ENCODE measurements around the gene IMMP2L.
"Not testable (repeated sequence)": the region's sequence is repeated elsewhere in the genome, so short reads cannot be mapped to it uniquely, and the experiment has no call there.

Gene IMMP2L

GRCh38 chr7:111459065-111459756, 103.1 kb downstream of the IMMP2L start:
- no peak for DNase-seq

GRCh38 chr7:111450705-111451104, 111.6 kb downstream of the IMMP2L start:
- not testable (repeated sequence) for DNase-seq

GRCh38 chr7:111447502-111447901, 114.8 kb downstream of the IMMP2L start:
- DNase-seq = not testable (repeated sequence)

DNA sequence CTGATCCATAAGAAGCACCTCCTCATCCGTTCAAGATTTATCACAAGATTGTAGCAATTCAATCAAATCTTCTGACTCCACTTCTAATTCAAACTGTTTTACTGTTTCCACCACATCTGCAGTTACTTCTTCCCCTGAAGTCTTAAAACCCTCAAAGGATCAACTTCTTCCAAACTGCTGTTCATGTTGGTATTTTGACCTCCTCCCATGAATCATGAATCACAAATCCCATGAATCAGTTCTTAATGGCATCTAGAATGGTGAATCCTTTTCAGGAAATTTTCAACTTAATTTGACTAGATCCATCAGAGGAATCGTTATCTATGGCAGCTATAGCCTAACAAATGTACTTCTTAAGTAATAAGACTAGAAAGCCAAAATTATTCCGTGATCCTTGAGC, 122.3 kb downstream of the IMMP2L start:
- no peak for DNase-seq

DNA sequence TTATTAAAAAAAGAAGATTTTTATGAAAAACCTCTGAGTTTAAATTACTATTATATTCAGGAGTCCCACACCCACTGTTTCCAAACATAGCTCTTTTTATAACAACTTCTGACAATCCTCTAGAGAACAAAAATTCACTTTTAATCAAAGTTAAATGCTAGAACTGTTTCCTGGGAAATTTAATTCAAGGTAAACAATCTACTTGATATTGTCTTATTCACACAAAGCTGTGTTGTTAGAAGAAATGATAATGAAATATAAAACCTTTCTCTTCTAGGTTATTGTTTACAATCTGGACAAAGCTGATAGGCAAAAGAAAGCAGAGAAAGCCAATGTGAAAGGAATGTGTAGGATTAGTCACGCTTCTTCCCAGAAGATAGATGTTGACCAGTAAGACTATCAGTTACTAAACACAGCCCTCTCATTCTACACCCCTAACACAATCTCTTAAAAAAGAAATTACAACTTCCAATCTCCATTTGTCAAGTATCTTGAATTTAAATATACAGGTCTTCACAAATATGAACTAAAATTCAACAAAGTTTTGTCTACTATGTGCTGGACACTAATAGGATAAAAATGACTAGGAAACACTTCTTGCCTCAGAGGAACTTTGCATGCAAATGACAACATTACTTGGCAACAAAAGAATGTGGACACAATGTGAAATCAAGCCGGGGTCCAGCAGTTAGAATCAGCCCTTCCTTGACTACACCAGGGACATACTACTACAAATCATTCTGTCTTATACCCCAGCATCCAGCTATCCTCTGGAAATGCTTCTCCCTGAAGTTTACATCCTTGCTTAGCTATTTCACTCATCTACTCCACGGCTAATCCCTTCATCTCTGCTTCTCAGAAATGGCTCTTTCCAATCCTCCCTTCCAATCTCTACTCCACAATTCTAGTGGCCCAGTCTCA, 123.7 kb downstream of the IMMP2L start:
- no peak for DNase-seq

DNA sequence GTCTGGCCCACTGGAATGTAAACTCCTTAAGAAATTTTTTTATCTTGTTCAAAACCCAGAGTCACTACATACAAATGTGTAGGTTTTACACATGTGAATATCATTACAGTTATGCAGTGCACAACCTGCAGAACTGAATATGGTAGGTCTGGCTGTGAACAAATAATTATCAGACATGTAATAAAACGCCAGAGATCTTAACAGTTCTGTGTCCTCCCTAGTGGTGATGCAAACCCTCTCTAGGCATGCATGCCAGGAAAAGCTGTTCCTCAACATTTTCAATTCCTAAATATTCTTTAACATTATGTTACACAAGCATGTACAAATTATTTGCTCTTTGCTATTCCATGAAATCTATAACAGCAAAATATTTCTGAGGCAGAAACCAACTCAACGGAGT, 124.6 kb downstream of the IMMP2L start:
- no peak for DNase-seq

GRCh38 chr7:111436608-111437007, 125.7 kb downstream of the IMMP2L start:
- no peak for DNase-seq

GRCh38 chr7:111433426-111433825, 128.9 kb downstream of the IMMP2L start:
- no peak for DNase-seq

DNA sequence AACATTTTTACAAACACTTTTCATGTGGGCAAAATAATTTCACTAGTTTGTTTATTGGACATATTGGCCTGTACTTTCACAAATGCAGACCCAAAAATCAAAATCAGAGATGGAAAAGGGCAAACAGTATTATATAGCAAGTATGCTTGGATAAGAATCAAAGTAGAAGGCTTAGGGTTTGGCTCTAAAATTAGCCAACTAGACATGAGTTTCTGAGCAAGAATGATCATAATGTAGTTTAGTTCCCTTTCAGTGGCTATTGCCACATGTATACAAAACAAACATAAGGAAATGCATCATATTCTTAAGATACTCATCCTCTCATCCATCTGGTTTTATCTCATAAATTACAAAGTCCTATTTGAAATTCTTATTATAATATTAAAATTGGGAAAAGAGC, 132.5 kb downstream of the IMMP2L start:
- no peak for DNase-seq

- no peak for DNase-seq
Observed at GRCh38 chr7:111424768-111425167, 137.5 kb downstream of the IMMP2L start.

GRCh38 chr7:111414374-111414773, 147.9 kb downstream of the IMMP2L start:
- no peak for DNase-seq

DNA sequence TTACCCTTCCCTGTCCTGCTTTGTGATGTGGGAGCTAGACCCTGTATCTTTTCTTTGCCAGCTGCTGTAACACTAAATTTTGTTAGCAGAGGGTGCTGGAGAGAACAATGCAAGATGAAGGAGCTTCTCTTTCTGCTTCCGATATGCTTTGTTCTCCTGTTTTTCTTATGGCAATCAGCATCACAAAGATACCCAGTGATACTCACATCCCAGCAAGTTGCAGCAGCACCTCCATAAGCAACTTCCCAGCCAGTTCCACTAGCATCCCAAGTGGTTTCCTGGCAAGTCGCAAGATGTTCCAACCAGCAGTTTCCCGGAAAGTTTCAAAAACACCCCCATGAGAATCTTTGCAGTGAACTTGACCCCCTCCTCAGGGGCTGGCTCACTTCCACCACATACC, 148.6 kb downstream of the IMMP2L start:
- DNase-seq = no peak

DNA sequence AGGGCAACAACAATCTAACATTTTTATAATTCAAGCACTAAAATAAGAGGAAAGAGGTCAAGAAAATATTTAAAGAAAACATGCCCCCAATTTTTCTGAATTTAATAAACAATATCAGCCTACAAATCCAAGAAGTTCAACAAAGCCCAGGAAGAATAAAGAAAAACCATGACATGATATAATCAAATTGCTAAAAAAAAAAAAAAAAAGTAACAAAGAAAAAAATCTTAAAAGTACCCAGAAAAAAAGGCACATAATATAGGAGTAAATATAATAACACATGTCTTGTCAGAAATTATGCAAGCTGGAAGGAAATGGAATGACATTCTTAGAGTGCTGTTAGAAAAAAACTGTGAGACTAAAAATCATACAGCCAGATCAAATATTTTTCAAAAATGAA, 151.4 kb downstream of the IMMP2L start:
- DNase-seq = no peak

- DNase-seq = no peak
Observed at GRCh38 chr7:111409714-111410422, 152.4 kb downstream of the IMMP2L start.

DNA sequence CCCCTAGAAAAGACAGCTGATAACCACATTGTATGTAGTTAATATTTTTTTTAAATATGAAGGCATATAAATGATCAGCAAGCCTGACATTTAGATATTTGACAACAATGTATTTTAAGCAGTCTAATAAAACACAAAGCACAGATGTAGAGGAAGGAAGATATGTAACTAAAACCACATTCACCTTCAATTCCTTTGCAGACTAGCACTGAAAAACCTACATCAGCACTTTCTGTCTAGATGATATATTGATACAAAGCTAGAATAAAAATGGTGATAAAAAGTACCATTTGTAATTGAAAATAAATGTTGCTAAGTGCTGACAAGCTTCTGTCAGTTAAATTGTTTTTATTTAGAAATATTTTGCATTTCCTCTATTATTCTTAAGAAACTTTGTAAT, 153.6 kb downstream of the IMMP2L start:
- DNase-seq = no peak

GRCh38 chr7:111407258-111407657, 155.0 kb downstream of the IMMP2L start:
- DNase-seq = no peak

DNA sequence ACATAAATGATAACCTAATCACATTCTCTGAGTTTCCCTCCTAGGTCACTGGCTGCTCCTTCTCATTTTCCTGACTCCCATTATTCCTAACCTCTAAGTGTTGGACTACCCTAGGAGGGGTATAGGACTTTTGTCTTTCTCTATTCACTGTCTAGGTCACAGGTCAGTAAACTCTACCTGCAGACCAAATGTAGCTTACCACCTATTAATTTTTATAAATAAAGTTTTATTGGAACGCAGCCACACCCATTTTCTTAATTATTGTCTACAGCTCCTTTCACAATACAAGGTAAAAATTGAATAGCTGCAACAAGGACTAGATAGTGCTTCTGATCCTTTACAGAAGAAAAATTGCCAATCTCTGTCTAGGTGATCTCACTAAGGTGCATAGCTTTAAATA, 156.7 kb downstream of the IMMP2L start:
- no peak for DNase-seq

- DNase-seq = no peak
Observed at GRCh38 chr7:111401516-111401915, 160.8 kb downstream of the IMMP2L start.

DNA sequence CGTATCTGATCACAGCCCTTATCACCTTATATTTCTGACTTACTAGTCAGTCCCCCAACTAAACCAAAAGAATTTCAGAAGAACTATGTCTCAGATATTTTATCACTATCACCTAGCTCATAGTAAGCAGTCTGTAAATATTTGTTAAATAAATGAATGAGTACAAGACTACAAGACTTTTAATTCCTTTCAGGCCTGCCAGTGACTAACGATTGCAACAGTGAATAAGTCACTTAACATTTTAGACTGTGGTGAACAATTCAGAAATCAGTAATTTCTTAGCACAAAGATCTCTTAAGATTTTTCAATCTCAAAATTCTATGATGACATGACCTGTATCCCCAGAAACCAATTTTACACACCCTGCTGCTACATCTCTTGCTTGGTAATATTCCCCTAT, 162.2 kb downstream of the IMMP2L start:
- no peak for DNase-seq

GRCh38 chr7:111394891-111395290, 167.4 kb downstream of the IMMP2L start:
- DNase-seq = no peak

DNA sequence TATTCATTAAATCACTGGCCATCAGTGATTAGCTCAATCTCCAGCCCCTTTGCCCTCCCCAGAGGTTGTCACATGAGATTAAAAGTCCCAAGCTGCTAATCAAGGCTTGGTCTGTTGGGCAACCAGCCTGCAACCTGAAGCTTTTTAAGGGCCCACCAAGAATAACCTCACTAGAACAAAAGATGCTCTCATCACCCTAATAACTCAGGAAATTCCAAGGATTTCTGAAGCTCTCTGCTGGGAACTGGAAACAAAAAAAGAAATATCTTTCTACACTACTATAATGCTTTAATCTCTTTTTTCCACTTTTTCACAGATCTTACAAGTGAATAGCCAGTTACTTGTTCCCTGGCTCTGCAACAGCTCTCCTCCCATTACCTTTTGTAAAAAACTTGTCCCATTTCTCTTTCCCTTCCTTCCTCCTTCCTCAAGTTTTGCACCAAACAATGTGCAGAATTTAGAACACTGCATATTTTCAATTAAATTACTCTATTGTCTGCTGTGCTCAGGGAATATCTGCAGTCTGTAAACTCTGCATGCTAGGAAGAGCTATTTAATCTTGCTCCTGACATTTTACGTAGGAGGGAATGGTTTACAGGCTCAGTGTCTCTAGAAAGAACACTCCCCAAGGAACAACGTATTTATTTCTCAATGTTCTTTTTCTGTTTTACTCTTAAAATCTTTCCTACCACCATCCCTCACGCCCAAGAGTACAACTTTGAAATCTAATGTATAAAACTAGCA, 169.1 kb downstream of the IMMP2L start:
- DNase-seq = no peak

DNA sequence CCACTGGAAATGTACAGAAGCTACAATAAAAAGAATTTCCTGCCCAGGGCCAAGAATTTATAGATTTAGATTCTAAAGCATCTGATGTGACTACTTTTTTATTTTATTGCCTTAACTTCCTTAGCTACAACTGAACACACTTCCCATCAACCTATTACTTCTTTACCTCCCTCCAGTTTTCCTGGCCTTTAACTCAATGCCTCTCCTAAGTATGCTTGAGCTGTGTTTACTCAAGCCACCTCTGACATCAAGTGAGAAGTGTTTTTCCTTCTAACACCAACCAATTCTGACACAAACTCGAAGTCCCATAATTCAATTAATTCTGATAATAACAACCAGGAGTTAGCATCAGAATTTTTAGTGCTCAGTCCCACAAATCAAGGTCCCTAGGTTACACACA, 170.0 kb downstream of the IMMP2L start:
- no peak for DNase-seq

DNA sequence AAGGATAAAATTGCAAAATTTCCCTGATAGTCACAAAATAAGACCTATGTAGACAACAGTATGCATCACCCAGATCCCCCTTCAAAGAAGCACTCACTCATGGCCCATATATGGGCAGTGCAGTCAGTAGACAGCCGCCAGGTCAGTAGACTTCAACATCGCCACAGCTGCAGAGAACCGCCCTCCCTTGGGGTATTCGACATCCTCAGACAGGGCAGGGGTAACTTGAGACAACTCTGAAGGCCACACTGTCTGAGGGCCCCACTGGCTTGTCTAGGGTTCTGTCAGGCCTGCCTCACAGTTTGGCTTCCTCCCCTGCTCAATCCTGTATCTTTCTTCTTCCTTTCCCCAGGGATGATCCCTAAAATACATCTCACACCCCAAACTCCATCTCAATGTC, 172.3 kb downstream of the IMMP2L start:
- no peak for DNase-seq
